Measurements from ENCODE around the gene PTPRU. TPM values are rescaled to one million over a fixed set of nuclear protein-coding genes. Genes with fewer than 3 reads are reported as not detected.
"Not testable (repeated sequence)": the region's sequence is repeated elsewhere in the genome, so short reads cannot be mapped to it uniquely, and the experiment has no call there.

Gene PTPRU
- total RNA-seq, 1 donor from 2014 or later, result 3.5 TPM

DNA sequence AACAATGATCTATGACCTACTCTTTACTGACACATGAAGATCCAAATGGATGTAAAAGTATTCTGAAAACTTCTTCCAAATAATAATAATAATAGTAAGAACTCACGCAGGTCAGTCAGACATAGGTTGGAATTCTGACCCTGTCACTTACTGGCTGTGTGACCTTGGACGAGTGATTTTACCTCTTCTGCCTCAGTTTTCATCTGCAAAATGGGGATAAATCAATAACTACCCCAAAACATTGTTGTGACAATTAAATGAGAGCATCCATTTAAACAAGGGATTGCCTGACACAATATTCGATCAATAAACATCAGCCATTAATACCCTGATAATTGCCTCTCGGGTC lies 6.1 kb upstream of the PTPRU start:
- Mint-ChIP-seq H3K27ac (ENCODE audit: unreplicated experiment) (peak overlapping the region; percentile 93), H3K36me3 (ENCODE audit: unreplicated experiment) (no peaks in the 10 kb centered on the region), H3K4me1 (ENCODE audit: unreplicated experiment) (peaks cover 19% of the 10 kb centered on the region), H3K4me3 (ENCODE audit: unreplicated experiment) (peak overlapping the region; percentile 97), H3K27me3 (ENCODE audit: unreplicated experiment) (peaks cover 14% of the 10 kb centered on the region), H3K9me3 (ENCODE audit: unreplicated experiment) (no peaks in the 10 kb centered on the region)
- no peak for DNase-seq (ENCODE audit: extremely low spot score, unreplicated experiment)
- TF ChIP-seq, protein P1, sequence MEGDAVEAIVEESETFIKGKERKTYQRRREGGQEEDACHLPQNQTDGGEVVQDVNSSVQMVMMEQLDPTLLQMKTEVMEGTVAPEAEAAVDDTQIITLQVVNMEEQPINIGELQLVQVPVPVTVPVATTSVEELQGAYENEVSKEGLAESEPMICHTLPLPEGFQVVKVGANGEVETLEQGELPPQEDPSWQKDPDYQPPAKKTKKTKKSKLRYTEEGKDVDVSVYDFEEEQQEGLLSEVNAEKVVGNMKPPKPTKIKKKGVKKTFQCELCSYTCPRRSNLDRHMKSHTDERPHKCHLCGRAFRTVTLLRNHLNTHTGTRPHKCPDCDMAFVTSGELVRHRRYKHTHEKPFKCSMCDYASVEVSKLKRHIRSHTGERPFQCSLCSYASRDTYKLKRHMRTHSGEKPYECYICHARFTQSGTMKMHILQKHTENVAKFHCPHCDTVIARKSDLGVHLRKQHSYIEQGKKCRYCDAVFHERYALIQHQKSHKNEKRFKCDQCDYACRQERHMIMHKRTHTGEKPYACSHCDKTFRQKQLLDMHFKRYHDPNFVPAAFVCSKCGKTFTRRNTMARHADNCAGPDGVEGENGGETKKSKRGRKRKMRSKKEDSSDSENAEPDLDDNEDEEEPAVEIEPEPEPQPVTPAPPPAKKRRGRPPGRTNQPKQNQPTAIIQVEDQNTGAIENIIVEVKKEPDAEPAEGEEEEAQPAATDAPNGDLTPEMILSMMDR (IDR thresholded peaks at IDR 0.05), result no peak

DNA sequence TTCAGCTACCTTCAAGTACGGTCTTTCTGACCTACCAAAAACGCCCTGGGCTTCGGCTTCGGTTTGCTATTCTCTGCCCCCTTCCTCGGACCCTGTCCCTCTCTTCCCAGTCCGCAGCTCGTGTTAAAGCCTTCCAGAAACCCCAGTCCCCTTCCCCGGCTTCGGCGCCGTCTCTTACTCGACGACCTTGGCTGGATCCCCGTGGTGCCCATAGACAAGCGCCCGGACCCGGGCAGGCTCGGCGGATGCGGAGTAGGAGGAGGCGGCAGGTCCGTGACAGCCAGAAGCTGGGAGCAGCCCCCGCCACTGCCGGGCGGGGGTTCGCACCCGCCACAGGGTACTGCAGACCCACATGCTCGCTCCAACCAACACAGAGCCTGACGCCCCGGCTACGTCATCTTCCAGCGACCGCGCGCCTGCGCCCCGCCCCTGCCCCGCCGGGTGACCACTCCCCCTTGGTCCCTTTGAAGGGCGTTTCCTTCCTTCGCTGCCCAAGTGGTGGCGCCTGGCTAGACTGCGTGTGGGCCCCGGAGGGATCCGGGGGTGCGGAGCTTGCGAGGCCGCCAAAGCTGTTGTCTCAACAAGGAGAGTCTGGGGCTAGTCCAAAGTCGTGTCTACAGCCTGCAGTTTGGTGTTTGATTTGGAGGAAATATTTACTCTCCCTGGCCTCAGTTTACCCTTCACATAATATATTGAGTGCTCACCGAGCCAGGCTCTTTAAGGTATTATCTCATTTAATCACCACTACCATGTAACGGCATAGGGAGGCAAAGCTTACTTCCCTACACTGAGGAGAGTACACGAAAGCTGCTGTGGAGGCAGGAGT lies 5.6 kb upstream of the PTPRU start, which contains the start of gene MECR:
Gene MECR (minus strand): TSS at position 382 of the 826 bp plus-strand sequence. CDS start 28 bp downstream, at position 354.
- peak; percentile 97 for DNase-seq (ENCODE audit: extremely low spot score, unreplicated experiment)
- H3K27me3 Mint-ChIP-seq (ENCODE audit: unreplicated experiment), result peaks cover 14% of the 10 kb centered on the region
- H3K36me3 Mint-ChIP-seq (ENCODE audit: unreplicated experiment), result no peaks in the 10 kb centered on the region
- H3K4me1 Mint-ChIP-seq (ENCODE audit: unreplicated experiment), result peaks cover 19% of the 10 kb centered on the region
- no peaks in the 10 kb centered on the region for H3K9me3 Mint-ChIP-seq (ENCODE audit: unreplicated experiment)
- H3K27ac Mint-ChIP-seq (ENCODE audit: unreplicated experiment), result peak within 1 kb of the TSS; percentile 93
- peak within 1 kb of the TSS; percentile 97 for H3K4me3 Mint-ChIP-seq (ENCODE audit: unreplicated experiment)
- TF ChIP-seq, protein P1 (IDR thresholded peaks at IDR 0.05), result peak; percentile 32

DNA sequence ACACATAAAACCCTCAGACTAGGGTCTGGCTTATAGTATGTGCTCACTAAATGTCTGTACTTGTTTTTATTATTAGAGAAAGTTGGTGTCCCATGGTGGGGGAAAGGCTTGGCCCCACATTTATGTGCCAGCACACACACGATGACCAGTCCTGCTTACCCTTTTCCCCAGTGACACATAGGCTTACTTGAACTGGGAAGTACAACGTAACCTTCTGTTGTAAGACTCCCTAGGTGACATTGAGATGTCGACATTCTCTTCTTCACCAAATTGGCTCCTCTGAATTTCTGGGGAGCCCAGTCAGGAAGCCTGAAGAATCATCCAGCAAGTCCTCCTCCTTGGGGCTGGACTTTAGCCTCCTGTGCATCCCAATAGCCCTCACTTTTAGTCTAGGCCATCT lies 3.9 kb upstream of the PTPRU start:
- Mint-ChIP-seq H3K36me3 (ENCODE audit: unreplicated experiment) (no peaks in the 10 kb centered on the region), H3K4me1 (ENCODE audit: unreplicated experiment) (peaks cover 26% of the 10 kb centered on the region), H3K4me3 (ENCODE audit: unreplicated experiment) (no peak overlapping the region), H3K27me3 (ENCODE audit: unreplicated experiment) (peaks cover 20% of the 10 kb centered on the region), H3K27ac (ENCODE audit: unreplicated experiment) (no peak overlapping the region), H3K9me3 (ENCODE audit: unreplicated experiment) (no peaks in the 10 kb centered on the region)
- no peak for DNase-seq (ENCODE audit: extremely low spot score, unreplicated experiment)
- TF ChIP-seq, protein P1 (IDR thresholded peaks at IDR 0.05), result no peak

DNA sequence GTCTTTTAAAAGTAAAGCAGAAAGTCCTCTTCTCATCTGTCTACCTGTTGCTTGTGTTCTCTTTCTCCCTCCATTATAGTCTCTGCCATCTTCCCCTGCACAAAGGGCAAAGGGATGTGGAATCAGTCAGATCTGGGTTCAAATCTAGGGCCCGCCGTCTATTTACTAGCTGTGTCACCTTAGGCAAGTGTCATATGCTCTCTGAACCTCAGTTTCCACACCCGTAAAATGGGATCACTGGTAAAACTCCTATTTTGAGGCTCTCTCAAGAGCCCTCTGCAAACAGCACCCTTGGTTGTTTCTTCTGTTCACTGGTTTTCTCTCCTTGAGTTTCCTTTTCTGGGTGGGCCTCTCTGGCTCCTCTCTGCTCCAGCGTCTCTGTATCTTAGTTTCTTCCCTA lies 2.6 kb upstream of the PTPRU start:
- TF ChIP-seq, protein P1 (IDR thresholded peaks at IDR 0.05), result no peak
- no peak for DNase-seq (ENCODE audit: extremely low spot score, unreplicated experiment)
- Mint-ChIP-seq H3K4me3 (ENCODE audit: unreplicated experiment) (no peak overlapping the region), H3K27ac (ENCODE audit: unreplicated experiment) (no peak overlapping the region), H3K9me3 (ENCODE audit: unreplicated experiment) (no peaks in the 10 kb centered on the region), H3K4me1 (ENCODE audit: unreplicated experiment) (peaks cover 30% of the 10 kb centered on the region), H3K27me3 (ENCODE audit: unreplicated experiment) (peaks cover 22% of the 10 kb centered on the region), H3K36me3 (ENCODE audit: unreplicated experiment) (no peaks in the 10 kb centered on the region)

DNA sequence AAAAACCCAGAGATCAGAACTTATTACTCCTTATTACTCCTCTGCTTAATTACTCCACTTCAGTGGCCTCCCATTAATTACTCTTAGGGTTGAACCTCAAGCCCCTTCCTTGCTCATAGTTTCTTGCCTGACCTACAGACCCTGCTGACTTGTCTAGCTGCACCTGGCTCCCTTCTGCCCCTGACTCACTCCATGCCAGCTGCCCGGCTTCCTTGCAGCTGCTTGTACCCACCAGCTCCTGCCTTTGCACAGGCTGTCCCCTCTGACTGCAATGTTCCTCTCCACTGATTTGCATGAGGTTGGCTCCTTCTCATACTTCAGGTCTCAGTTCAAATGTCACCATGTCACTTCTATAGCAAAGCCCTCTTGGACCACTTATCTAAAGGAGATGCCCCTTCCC lies 1.9 kb upstream of the PTPRU start:
- H3K4me1 Mint-ChIP-seq (ENCODE audit: unreplicated experiment), result peaks cover 32% of the 10 kb centered on the region
- H3K9me3 Mint-ChIP-seq (ENCODE audit: unreplicated experiment), result no peaks in the 10 kb centered on the region
- no peak overlapping the region for H3K27ac Mint-ChIP-seq (ENCODE audit: unreplicated experiment)
- TF ChIP-seq, protein P1 (IDR thresholded peaks at IDR 0.05), result no peak
- no peaks in the 10 kb centered on the region for H3K36me3 Mint-ChIP-seq (ENCODE audit: unreplicated experiment)
- H3K27me3 Mint-ChIP-seq (ENCODE audit: unreplicated experiment), result peaks cover 27% of the 10 kb centered on the region
- no peak overlapping the region for H3K4me3 Mint-ChIP-seq (ENCODE audit: unreplicated experiment)
- DNase-seq (ENCODE audit: extremely low spot score, unreplicated experiment), result no peak

DNA sequence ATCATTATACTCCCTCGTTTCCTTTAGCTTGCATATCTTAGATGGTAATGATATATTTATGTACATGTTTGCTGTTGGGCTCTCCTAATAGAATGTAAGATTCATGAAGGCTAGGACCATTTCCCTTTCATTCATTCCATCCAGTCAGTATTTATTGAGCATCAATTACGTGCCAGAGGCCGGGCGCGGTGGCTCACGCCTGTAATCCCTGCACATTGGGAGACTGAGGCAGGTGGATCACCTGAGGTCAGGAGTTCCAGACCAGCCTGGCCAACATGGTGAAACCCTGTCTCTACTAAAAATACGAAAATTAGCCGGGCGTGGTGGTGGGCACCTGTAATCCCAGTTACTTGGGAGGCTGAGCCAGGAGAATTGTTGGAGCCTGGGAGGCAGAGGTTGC lies 1.4 kb upstream of the PTPRU start:
- Mint-ChIP-seq H3K27me3 (ENCODE audit: unreplicated experiment) (peaks cover 27% of the 10 kb centered on the region), H3K4me1 (ENCODE audit: unreplicated experiment) (peaks cover 28% of the 10 kb centered on the region)
- not testable (repeated sequence) for H3K36me3 Mint-ChIP-seq (ENCODE audit: unreplicated experiment); H3K4me3 Mint-ChIP-seq (ENCODE audit: unreplicated experiment); DNase-seq (ENCODE audit: extremely low spot score, unreplicated experiment); H3K9me3 Mint-ChIP-seq (ENCODE audit: unreplicated experiment); H3K27ac Mint-ChIP-seq (ENCODE audit: unreplicated experiment)

All from osteocyte (in vitro differentiated cells).